ENCODE results near the gene MT1H.
"Not testable (repeated sequence)": the region's sequence is repeated elsewhere in the genome, so short reads cannot be mapped to it uniquely, and the experiment has no call there.

MT1H gene

DNA sequence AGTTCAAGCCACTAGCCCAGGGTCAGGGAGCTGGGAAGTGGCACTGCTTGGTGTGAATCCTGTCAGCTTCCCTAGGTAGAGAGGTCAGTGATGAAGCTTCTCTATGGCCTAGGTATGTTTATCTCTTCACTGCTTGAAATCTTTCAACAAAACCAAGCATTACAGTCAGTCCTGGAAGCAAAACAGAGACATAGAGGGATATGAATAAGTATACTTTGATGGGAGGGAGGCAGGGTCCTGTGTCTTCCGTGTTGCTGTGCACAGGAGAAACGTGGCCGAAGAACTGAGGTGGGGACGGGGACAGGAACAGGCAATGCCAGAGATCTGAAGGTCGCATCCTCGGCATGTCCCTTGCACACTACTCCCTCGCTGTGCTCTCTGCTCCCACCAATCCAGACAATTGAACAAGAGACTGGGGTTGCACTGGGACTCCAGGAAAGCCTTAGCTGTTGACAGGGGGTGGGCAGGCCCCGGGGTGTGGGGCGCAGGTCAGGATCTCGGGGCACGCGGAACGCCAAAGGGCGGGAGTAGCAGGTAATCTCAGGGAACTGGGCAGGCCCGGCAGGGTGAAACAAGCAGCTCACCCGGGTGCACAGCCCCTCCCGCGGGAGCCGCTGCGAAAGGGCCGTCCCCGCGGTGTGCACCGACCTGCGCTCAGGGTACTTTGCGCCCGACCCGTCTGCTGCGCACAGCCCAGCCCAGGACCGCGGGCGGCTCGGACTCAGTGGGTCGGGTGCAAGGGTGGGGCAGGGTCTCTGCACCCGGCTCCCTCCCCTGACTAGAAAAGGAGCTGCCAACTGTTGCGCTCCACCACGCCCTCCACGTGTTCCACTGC, at the start of gene MT1H:
TSS of gene MT1H (plus strand) at position 810 of the 835 bp plus-strand sequence. CDS start 71 bp downstream, outside the sequence.
- no peak for DNase-seq (ENCODE audit: low read depth in 2 of 2)

DNA sequence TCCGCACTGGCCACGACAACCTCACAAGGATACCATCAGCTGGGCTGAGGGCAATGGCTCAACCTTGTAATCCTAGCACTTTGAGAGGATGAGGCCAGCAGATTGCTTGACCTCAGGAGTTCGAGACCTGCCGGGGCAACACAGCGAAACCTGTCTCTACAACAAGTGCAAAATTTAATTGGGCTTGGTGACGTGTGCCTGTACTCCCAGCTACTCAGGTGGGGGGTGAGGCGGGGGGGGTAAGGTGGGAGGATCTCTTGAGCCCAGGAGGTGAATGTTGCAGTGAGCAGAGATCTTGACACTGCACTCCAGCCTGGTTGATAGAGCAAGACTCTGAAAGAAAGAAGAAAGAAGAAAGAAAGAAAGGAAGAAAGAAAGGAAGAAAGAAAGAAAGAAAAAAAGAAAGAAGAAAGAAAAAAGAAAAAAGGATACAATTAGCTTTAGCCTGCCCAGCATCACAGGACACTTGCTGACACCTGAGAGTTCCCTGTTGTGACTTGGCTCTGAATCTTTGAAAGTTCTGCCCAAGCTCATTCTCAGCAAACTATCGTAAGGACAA, 49.2 kb upstream of the MT1H start:
- no peak for DNase-seq (ENCODE audit: low read depth in 2 of 2)

DNA sequence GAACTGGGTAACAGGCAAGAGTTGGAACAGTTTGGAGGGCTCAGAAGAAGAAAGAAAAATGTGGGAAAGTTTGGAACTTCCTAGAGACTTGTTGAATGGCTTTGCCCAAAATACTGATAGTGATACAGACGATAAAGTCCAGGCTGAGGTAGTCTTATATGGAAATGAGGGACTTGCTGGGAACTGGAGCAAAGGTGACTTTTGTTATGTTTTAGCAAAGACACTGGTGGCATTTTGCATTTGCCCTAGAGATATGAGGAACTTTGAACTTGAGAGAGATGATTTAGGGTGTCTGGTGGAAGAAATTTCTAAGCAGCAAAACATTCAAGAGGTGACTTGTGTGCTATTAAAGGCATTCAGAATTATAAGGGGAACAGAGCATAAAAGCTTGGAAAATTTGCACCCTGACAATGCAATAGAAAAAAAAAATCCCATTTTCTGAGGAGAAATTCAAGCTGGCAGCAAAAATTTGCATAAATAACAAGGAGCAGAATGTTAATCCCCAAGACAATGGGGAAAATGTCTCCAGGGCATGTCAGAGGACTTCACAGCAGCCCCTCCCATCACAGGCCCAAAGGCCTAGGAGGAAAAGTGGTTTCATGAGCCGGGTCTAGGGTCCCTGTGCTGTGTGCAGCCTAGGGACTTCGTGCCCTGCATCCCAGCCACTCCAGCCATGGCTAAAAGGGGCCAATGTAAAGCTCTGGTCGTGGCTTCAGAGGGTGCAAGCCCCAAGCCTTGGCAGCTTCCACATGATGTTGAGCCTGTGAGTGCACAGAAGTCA, 47.8 kb upstream of the MT1H start:
- not testable (repeated sequence) for DNase-seq (ENCODE audit: low read depth in 2 of 2)

DNA sequence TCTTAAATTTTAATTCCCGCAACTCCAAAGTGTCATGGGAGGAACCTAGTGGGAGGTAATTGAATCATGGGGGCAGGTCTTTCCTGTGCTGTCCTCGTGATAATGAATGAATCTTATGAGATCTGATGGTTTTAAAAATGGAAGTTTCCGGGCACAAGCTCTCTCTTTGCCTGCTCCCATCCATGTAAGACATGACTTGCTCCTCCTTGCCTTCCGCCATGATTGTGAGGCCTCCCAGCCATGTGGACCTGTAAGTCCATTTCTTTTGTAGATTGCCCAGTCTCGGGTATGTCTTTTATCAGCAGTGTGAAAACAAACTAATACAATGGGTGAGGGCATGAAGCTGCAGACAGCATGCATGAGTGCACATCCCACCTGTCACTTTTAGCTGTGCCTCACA, 46.4 kb upstream of the MT1H start:
- DNase-seq (ENCODE audit: low read depth in 2 of 2), result not testable (repeated sequence)

DNA sequence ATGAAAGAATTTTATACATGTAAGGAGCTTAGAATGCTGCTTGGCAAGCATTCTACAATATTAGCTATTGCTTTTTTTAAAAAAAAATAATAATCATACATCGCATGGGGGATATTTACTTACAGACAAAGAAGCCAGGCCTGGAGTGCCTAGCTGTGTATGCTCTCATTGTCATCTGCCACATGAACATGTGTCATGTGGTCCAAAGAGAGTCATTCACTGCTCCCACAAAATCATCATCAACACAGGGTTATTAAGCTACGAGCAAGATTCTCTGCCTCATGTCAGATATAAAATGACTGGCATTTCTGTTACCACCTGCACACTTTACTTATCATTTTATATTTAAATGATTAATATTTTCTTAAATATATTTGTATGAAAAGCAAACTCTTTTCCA, 46.0 kb upstream of the MT1H start:
- DNase-seq (ENCODE audit: low read depth in 2 of 2), result no peak

DNA sequence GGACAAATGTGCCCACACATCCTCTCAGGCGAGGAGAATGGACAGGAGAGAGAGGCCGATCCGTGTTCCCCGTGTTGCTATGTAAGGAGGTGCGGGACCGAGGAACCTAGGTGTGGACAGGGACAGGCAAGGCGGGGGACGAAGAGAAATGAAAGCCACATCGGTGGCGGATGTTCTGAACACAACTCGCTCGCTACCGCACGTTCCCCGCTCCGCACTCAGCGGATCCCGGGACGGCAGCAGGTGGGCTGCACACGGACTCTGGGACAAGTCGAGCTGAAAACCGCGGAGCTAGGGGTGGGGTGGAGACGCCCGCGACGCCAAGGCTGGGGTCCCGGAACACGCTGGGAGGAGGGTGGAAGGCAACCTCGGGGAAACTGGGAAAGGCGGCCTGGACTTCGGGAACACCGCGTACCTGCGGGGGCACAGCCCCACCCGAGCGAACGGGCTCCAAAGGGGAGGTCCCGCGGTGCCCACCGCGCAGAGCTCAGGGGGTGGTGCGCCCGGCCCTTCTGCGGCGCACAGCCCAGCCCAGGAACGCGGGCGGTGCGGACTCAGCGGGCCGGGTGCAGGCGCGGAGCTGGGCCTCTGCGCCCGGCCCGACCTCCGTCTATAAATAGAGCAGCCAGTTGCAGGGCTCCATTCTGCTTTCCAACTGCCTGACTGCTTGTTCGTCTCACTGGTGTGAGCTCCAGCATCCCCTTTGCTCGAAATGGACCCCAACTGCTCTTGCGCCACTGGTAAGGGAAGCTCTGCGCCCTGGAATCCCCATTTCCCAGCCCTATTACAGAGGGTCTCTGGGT, 44.3 kb upstream of the MT1H start, which contains the start of gene MT1E:
TSS of gene MT1E (plus strand) at position 642 of the 803 bp plus-strand sequence. CDS start at position 713, 71 bp downstream.
- DNase-seq (ENCODE audit: low read depth in 2 of 2), result no peak

DNA sequence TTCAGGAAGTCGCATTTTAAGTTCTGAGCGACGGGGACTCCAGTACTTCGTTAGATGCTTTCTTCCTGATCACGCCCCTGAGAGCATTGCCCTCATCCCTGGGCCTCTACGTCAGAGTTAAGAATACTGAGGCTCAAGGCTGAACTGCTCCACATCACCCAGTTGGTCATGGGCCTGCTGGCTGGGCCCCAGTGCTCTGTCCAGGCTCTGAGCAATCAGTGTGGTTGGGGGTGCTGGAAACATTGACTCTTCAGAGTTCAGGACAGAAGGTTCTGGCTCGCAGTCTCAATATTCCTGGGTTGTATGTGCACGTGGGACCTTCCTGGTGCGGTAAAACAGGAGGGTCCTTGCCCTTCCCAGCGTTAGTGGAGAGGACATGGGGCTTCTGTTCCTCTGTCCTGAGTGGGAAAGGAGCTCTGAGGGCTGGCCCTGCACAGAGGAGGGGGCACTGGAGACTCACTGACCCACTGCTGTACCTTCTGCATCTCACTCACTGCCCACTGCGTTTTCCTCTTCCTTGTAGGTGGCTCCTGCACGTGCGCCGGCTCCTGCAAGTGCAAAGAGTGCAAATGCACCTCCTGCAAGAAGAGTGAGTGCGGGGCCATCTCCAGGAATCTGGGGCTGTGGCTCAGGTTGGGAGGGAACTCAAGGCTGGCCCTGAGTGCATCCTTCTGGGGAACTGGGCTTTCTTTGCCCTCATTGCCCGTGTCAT, 43.5 kb upstream of the MT1H start:
- DNase-seq (ENCODE audit: low read depth in 2 of 2), result no peak

DNA sequence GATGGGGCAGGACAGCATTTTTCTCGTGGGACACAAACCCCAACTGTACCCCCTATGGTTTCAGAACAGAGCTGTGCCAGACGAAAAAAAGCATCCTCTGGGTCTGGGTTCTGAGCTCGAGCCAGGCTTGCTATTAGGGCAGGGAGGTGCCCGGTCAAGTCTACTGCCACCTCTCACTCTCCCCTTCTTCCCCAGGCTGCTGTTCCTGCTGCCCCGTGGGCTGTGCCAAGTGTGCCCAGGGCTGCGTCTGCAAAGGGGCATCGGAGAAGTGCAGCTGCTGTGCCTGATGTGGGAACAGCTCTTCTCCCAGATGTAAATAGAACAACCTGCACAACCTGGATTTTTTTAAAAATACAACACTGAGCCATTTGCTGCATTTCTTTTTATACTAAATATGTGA, 42.9 kb upstream of the MT1H start:
- no peak for DNase-seq (ENCODE audit: low read depth in 2 of 2)

DNA sequence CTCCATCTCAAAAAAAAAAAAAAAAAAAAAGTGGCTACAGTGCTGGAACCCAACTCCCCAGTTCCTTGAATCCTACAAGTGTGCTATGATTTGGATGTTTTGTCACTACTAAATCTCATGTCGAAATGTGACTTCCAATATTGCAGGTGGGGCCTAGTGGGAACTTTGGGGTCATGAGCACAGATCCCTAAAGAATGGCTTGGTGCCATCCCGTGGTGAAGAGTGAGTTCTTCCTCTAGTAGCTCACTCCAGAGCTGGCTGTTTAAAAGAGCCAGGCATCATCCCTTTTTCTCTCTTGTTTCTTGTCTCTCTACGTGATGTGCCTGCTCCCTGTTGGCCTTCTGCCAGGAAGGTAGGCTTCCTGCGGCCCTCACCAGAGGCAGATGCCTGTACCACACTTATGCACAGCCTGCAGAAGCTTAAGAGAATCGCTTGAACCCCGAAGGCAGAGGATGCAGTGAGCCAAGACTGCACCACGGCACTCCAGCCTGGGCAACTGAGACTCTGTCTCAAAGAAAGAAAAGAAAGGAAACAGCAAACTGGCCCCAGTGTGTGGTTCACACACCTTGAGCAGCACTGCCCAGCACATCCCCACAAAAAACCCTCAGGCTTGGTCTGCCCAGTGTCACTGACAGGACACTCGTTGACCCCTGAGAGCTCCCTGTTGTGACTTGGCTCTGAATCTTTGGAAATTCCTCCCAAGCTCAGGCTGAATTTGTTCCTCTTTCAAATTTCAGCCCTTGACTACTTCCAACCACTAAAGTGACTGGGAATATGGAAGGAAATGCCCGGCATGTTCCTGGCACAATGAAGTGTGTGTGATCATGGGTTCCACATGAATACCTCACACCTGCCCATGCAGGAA, 40.9 kb upstream of the MT1H start:
- no peak for DNase-seq (ENCODE audit: low read depth in 2 of 2)

DNA sequence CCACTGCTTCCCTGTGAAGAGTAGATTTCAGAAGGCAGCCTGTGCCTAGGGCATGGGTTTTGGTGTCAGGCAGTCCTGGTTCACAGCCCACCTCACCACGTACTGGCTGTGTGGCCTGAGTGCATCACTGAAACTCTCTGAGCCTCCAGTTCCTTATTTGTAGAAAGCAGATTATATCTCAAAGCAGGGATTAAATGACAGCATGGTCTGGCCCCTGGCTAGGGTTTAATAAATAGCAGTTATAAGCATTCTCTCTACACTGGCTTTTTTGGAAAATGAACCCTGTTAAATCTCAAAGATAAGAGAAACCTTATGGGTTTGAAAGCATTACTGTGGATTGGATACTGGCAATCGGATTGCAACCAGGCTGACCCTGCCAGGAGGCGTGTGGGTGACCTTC, 40.1 kb upstream of the MT1H start:
- DNase-seq (ENCODE audit: low read depth in 2 of 2), result no peak

DNA sequence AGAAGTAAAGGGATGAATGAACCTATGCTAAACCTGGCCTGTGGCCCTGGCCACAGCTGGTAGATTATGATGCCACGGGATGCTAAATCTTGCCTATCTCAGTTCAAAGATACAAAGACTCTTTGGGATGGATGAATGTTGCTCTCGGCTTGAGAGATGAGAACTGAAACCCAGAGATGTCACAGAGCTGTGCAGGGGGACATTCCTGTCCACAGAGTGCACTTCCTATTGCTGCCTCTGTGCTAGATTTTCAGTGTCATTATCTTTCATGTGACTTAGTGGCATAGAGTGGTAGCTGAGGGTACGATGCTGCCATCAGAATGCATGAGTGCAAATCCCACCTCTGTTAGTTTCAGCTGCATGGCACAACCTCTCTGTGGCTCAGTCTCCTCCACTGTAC, 39.5 kb upstream of the MT1H start:
- no peak for DNase-seq (ENCODE audit: low read depth in 2 of 2)

DNA sequence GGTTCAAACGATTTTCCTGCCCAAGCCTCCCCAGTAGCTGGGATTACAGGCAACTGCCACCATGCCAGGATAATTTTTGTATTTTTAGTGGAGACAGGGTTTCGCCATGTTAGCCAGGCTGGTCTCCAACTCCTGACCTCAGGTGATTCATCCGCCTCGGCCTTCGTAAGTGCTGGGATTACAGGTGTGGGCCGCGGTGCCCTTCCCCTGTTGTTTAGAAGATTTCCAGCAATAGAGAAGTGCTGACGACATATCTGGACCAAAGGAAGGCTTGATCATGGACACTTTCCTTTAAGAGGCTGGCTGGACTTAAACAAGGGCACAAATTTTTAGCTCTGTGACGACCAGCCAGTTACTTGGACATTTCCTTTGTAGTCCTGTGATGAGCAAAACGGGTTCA, 38.4 kb upstream of the MT1H start:
- no peak for DNase-seq (ENCODE audit: low read depth in 2 of 2)

DNA sequence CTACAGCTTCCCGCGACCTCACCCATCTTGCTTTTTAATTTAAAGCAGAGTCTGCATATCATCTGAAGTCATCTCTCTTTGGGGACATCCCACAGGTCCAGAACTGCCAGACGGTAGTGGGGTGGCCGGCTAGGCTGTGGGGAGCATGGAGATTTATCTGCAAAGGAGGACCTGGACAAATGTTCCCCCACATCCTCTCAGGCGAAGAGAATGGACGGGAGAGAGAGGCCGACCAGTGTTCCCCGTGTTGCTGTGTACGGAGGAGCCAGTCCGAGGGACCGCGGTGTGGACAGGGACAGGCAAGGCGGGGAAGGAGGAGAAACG, 37.8 kb upstream of the MT1H start:
- no peak for DNase-seq (ENCODE audit: low read depth in 2 of 2)

DNA sequence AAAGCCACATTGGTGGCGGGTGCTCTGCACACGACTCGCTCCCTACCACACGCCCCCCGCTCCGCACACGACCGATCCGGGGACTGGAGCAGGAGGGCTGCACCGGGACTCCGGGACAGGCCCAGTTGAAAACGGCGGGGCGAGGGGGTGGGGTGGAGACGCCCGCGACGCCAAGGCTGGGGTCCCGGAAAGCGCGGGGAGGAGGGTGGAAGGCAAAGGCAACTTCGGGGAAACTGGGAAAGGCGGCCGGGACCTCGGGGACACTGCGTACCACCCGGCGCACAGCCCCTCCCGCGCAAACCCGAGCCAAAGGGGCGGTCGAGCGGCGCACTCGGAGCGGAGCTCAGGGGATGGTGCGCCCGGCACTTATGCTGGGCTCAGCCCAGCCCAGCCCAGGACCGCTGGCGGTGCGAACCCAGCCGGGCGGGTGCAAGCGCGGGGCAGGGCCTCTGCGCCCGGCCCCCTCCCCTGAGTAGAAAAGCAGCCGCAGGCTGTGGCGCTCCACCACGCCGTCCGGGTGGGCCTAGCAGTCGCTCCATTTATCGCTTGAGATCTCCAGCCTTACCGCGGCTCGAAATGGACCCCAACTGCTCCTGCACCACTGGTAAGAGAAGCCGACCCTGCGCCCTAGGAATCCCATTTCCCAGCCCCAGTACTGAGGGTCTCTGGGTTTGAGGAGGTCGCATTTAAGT, 37.3 kb upstream of the MT1H start, which contains the start of gene MT1M:
TSS of gene MT1M (plus strand) at position 504 of the 692 bp plus-strand sequence. CDS start at position 577, 73 bp downstream.
- no peak for DNase-seq (ENCODE audit: low read depth in 2 of 2)

DNA sequence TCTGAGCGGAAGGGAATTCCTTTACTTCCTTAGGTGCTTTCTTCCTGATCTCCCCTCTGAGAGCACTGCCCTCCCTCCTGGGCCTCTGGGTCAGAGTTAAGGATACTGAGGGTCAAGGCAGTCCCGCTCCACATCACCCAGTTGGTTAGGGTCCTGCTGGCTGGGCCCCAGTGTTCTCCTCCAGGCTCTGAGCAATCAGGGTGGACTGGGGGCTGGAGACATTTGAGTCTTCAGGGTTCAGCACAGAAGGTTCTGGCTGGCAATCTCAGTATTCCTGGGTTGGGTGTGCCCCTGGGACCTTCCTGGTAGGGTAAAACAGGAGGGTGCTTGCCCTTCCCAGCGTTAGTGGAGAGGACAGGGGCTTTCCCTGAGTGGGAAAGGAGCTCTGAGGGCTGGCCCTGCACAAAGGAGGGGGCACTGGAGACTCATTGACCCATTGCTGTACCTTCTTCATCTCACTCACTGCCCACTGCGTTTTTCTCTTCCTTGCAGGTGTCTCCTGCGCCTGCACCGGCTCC, 36.7 kb upstream of the MT1H start:
- DNase-seq (ENCODE audit: low read depth in 2 of 2), result no peak

DNA sequence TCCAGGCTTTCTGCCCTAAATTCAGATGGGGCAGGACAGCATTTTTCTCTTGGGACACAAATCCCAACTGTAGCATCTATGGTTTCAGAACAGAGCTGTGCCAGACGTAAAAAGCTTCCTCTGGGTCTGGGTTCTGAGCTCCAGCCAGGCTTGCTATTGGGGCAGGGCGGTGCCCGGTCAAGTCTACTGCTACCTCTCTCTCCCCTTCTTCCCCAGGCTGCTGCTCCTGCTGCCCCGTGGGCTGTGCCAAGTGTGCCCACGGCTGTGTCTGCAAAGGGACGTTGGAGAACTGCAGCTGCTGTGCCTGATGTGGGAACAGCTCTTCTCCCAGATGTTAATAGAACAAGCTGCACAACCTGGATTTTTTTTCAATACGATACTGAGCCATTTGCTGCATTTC, 36.1 kb upstream of the MT1H start:
- no peak for DNase-seq (ENCODE audit: low read depth in 2 of 2)

DNA sequence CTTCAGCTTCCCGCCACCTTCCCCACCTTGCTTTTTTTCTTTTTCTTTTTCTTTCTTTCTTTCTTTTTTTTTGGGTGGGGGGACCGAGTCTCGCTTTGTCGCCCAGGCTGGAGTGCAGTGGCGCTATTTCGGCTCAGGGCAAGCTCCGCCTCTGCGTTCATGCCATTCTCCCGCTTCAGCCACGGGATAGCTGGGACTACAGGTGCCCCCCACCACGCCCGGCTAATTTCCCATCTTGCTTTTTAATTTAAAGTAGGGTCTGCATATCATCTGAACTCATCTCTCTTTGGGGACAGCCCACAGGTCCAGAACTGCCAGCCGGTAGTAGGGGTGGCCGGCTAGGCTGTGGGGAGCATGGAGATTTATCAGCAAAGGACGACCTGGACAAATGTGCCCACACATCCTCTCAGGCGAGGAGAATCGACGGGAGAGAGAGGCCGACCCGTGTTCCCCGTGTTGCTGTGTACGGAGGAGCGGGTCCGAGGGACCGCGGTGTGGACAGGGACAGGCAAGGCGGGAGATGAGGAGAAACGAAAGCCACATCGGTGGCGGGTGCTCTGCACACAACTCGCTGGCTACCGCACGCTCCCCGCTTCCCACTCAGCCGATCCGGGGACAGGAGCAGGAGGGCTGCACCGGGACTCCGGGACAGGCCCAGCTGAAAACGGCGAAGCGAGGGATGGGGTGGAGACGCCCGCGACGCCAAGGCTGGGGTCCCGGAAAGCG, 34.7 kb upstream of the MT1H start:
- no peak for DNase-seq (ENCODE audit: low read depth in 2 of 2)

DNA sequence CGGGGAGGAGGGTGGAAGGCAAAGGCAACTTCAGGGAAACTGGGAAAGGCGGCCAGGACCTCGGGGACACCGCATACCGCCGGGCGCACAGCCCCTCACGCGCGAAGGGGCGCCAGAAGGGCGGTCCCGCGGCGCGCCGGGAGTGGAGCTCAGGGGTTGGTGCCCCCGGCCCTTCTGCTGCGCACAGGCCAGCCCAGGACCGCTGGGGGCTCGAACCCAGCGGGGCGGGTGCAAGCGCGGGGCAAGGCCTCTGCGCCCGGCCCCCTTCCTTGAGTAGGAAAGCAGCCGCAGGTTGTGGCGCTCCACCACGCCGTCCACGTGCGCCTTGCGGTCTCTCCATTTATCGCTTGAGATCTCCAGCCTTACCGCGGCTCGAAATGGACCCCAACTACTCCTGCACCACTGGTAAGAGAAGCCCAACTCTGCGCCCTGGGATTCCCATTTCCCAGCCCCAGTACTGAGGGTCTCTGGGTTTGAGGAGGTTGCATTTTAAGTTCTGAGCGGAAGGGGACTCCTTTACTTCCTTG, 34.1 kb upstream of the MT1H start:
- no peak for DNase-seq (ENCODE audit: low read depth in 2 of 2)
